ENCODE measurements around the gene F2.

GRCh38 chr11:46719543-46720218 lies 668 bp downstream of the F2 start:
- TF ChIP-seq TAF1 (IDR thresholded peaks at IDR 0.05; ENCODE audit: borderline replicate concordance, insufficient read depth, low read length) (no peak), POLR2AphosphoS5 (IDR thresholded peaks at IDR 0.05; ENCODE audit: low read depth, low read length) (no peak), SIN3A (IDR thresholded peaks at IDR 0.05; ENCODE audit: borderline replicate concordance, insufficient read depth, low read length) (no peak), FOXP2 (optimal IDR thresholded peaks at IDR 0.05; ENCODE audit: borderline replicate concordance, extremely low read depth, extremely low read length, insufficient read depth) (no peak)

Data from PFSK-1 (cell line).